Spleen (tissue), 11 donors: ENCODE results near the gene GOSR1. TPM values are rescaled to one million over a fixed set of nuclear protein-coding genes. Genes with fewer than 3 reads are reported as not detected.
"Not testable (repeated sequence)": the region's sequence is repeated elsewhere in the genome, so short reads cannot be mapped to it uniquely, and the experiment has no call there.

ENCODE experiments used
- DNase-seq: peaks from one replicate; pipeline ENCODE4 v3.0.0-alpha.2; 2020
- H3K27ac ChIP-seq, 8 donors: fragments of 200-600 bp; sonication (generic) in 7 of 8; 1 replicate in 4 of 8; 2 replicates in 4 of 8; pipeline versions ENCODE4 v1.5.0 to v1.8.0; 2016 to 2021; ENCODE audit warnings: inconsistent platforms in 4 of 8, mild to moderate bottlenecking in 4 of 8, moderate library complexity in 1 of 8
- H3K27me3 ChIP-seq, 7 donors: fragments of 200-600 bp; sonication (generic) in 6 of 7; replicated peaks in 1 of 7; 1 replicate in 4 of 7; 2 replicates in 3 of 7; pipeline versions ENCODE4 v1.5.0 to v1.8.0; 2016 to 2021; ENCODE audit warnings: inconsistent platforms in 3 of 7, mild to moderate bottlenecking in 1 of 7
- H3K36me3 ChIP-seq, 6 donors: fragments of 200-600 bp; sonication (generic) in 5 of 6; 1 replicate in 4 of 6; 2 replicates in 2 of 6; pipeline versions ENCODE4 v1.5.0 to v1.8.0; 2016 to 2021; ENCODE audit warnings: inconsistent platforms in 2 of 6
- H3K4me1 ChIP-seq, 6 donors: fragments of 200-600 bp; sonication (generic) in 5 of 6; 1 replicate in 3 of 6; 2 replicates in 3 of 6; pipeline versions ENCODE4 v1.5.0 to v1.8.0; 2016 to 2021; ENCODE audit warnings: inconsistent platforms in 3 of 6
- H3K4me3 ChIP-seq, 8 donors: fragments of 200-600 bp; sonication (generic) in 7 of 8; 1 replicate in 4 of 8; 2 replicates in 4 of 8; pipeline versions ENCODE4 v1.5.0 to v1.8.0; 2016 to 2021; ENCODE audit warnings: inconsistent platforms in 4 of 8, mild to moderate bottlenecking in 4 of 8, moderate library complexity in 2 of 8
- H3K9me3 ChIP-seq, 8 donors: fragments of 200-600 bp; sonication (generic) in 7 of 8; 1 replicate in 4 of 8; 2 replicates in 4 of 8; pipeline versions ENCODE4 v1.5.0 to v1.8.0; 2016 to 2021; ENCODE audit warnings: inconsistent platforms in 4 of 8
- CTCF ChIP-seq, 11 experiments: fragments of 200-600 bp in 7 of 11; fragments of 450-650 bp in 4 of 11; sonication (generic) in 4 of 11; IDR thresholded peaks in 8 of 11; conservative IDR thresholded peaks in 3 of 11; 1 replicate in 7 of 11; 2 replicates in 4 of 11; pipeline versions ENCODE4 v1.4.0 to v1.8.0; 2016 to 2021; ENCODE audit warnings: antibody characterized with exemption in 11 of 11, inconsistent platforms in 4 of 11, mild to moderate bottlenecking in 1 of 11
- POLR2A ChIP-seq, 3 donors: fragments of 450-650 bp; IDR thresholded peaks; one replicate each; pipeline ENCODE4 v1.5.1; 2017; ENCODE audit warnings: antibody characterized with exemption in 3 of 3, mild to moderate bottlenecking in 1 of 3
- POLR2AphosphoS5 ChIP-seq, 3 donors: sonication (generic); formaldehyde crosslinking; IDR thresholded peaks; one replicate each; pipeline ENCODE4 v1.5.1; 2017; ENCODE audit warnings: antibody characterized with exemption in 3 of 3
- WGBS, 5 donors: extraction: QIAGEN DNeasy Blood & Tissue Kit in 3 of 5; methylation state at CpG; one replicate each; pipeline versions ENCODE4 v1.1.5 to v1.1.7; 2013 to 2018; 5-methylcytosine and 5-hydroxymethylcytosine counted together
- intact Hi-C: fragments of 100-400 bp; cut with DNase I; formaldehyde crosslinking; loops from one replicate; pipeline ENCODE4 v1.15.0; 2023; ENCODE audit warnings: low total_unique reads
- polyA plus RNA-seq, 3 donors: library from polyadenylated mRNA; stranded (reverse); fragments of 200-250 nt; gene quantifications; one replicate each; pipeline ENCODE4 v1.2.1, GENCODE V29; 2013
- total RNA-seq, 7 donors: library from RNA; depleted of rRNA in 3 of 7; stranded (reverse); fragments of >200 nt in 3 of 7; fragmentation: NEBNext Ultra II Directional in 4 of 7; extraction: Animal tissue kit (Norgen Biotek cat#: 25700) in 4 of 7; gene quantifications; one replicate each; pipeline versions ENCODE4 v1.1.0 to v1.2.1, GENCODE V29; 2016 to 2021
- donor health status: healthy with polysubstance abuse.
- donor health status: DM: no; HTN: no; CAD: no; lungs with moderate emphysema.
- donor health status: DM: no; HTN: no; CAD: no.
- donor health status: Bipolar disorder and iron deficiency.
- donor health status: healthy.
- donor health status: DM: no; HTN: no; CAD: no.
- donor health status: DM: yes; HTN: yes; CAD: no.

GOSR1 gene
- total and polyA plus RNA-seq, 10 donors: 10.8 to 56.6 (median 48.4) TPM

DNA sequence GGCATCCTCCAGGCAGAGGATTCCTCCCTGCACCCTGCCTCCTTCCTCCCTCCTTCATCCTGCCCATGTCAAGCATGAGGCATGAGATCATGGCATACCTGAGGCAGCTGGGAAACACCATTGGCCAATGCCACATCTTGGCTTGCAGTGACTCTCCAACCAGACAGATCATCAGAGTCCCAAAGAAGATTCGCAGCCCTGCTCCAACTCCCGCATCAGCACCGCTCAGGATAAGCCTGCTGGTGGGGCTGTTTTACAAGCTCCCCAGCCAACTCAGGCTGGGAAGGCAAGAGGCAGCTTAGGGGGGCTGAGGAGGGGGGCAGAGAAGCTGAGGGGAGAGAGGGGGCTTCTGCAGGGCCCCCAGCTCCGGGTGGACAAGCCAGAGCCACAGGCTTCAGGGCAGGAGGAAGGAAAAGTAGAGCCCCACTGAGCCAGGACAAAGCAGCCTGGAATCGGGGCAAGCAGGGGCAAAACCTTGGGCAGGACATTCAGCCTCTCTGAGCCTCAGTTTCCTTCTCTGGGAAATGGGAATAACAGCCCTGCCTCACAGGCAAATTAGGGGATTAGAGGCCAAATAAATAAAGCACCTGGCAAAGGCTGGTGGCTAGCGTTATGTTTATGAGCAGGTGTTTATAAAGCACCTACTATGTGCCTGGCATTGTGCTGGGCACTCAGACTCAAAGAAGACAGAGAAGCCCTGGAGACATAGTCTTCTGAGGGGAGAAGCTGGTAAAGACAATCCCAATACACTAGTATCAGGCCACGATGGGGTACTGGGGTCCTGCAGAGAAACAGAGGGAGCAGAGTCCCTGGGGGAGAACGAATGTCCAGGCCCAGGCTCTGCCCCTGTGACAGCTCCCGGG lies 88.1 kb downstream of the GOSR1 start:
- Histone ChIP-seq H3K4me1 (no peaks in the 10 kb centered on the region), H3K27ac (no peak overlapping the region), H3K27me3 (no peaks in the 10 kb centered on the region), H3K9me3 (no peaks in the 10 kb centered on the region), H3K36me3 (no peaks in the 10 kb centered on the region), H3K4me3 (no peak overlapping the region)
- TF ChIP-seq POLR2A (IDR thresholded peaks at IDR 0.05): no peak
- TF ChIP-seq CTCF (IDR thresholded peaks at IDR 0.05 in 8 of 11, conservative IDR thresholded peaks at IDR 0.05 in 3 of 11): no peak
- no peak for TF ChIP-seq POLR2AphosphoS5 (IDR thresholded peaks at IDR 0.05)
- DNase-seq: no peak
- 72 to 83% (median 75%) methylated on average over 9 of the region's 9 CpGs for WGBS, 5 donors
- intact Hi-C loops: no loop called here

DNA sequence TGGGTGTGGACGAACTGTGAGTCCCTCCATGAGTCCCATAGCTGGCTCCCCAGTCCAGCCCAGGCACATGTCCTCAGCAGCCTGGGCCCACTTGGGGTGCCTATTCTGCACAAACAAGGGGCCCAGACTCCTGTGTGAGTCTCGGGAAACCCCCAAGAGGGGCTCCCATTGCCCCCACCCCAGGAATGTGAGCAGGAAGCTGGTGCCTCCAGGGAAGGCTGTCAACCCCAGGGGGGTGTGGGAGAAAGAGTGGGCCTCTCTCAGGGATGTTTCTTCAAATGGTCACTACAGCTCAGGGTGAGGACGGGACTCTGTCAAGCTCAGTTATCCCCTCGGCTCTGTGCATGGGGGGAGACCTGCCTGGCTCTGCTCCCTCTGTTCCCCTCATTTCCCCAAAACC lies 88.9 kb downstream of the GOSR1 start:
- H3K9me3 ChIP-seq, H3K36me3 ChIP-seq, H3K27me3 ChIP-seq, DNase-seq, H3K4me3 ChIP-seq, H3K4me1 ChIP-seq, H3K27ac ChIP-seq, intact Hi-C loops: not testable (repeated sequence)
- 43 to 90% (median 87%) methylated on average over 2 to 4 of the region's 4 CpGs for WGBS, 5 donors

DNA sequence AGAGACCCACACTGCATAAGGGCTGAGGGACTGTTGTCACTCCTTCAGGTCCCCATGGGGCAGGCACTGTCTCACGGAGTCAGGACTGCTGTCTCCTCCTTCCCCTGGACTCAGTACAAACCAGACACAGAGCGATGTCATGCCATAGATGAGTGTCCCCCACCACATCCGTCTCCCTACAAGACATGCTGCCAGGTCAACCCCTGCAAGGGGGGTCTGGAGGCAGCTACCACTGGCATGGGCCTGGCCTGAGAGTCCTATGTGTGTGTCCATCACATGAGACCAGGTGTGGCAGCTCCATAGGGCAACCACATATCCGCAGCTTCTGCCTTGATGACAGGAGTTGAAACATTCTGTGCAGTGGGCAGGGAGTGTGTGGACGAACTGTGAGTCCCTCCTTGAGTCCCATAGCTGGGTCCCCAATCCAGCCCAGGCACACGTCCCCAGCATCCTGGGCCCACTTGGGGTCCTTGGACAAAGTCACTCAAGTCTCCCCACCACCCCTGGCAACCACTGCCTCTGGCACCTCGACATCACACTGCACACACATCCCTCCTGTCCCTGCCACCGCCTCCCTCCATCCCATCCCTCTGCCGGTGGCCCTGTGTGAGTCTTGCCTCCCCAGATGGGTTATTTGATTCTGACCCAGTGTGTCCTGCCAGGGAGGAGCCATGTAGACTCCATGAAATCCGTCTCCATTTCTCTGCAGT lies 89.5 kb downstream of the GOSR1 start:
- H3K36me3 ChIP-seq, H3K27ac ChIP-seq, H3K27me3 ChIP-seq, H3K4me3 ChIP-seq, H3K4me1 ChIP-seq, intact Hi-C loops, DNase-seq, H3K9me3 ChIP-seq: not testable (repeated sequence)
- 78 to 96% (median 85%) methylated on average over 9 to 10 of the region's 10 CpGs for WGBS, 5 donors

DNA sequence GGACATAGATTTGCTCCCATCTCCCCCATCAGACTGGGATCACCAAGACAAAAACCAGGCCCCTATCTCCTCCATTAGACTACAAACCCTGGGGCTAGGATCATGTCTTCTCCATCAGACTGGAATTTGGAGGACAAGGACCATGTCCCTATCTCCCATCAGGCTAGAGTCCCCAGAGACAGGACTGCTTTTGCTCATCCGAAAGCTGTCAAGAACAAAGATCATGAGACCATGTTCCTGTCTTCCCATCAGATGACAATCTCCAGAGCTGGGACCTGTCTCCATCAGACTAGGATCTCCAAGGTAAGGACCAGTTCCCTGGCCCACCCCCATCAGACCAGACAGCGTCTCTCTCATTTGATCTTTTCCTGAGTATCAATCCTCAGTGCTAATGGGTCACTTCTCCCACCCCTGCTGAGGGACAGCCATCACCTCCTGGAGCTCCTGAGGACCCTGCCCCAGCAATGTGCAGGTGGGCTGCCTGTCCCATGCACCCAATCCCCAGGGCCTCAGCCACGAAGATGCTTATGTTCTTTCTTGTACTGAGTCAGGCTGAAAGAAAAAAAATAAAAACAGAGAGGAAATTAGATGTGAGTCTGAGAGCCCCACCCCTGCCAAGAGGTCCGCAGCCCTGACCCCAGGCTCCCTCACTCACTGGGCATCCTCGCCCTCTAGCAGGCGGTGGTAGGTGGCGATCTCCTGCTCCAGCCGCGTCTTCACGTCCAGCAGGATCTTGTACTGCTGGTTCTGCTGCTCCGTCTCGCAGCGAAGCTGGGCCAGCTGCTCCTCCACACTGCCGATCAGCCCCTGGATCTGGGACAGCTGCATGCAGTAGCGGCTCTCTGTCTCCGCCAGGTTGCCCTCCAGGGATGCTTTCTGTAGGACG lies 90.3 kb downstream of the GOSR1 start:
- Histone ChIP-seq H3K9me3 (no peaks in the 10 kb centered on the region), H3K27me3 (no peaks in the 10 kb centered on the region), H3K27ac (no peak overlapping the region), H3K4me3 (no peak overlapping the region), H3K36me3 (no peaks in the 10 kb centered on the region), H3K4me1 (no peaks in the 10 kb centered on the region)
- TF ChIP-seq POLR2A (IDR thresholded peaks at IDR 0.05): no peak
- no peak for TF ChIP-seq CTCF (IDR thresholded peaks at IDR 0.05 in 8 of 11, conservative IDR thresholded peaks at IDR 0.05 in 3 of 11)
- no peak for TF ChIP-seq POLR2AphosphoS5 (IDR thresholded peaks at IDR 0.05)
- DNase-seq: no peak
- intact Hi-C loops: no loop called here
- WGBS, 5 donors: 73 to 86% (median 85%) methylated on average over 14 to 17 of the region's 17 CpGs

DNA sequence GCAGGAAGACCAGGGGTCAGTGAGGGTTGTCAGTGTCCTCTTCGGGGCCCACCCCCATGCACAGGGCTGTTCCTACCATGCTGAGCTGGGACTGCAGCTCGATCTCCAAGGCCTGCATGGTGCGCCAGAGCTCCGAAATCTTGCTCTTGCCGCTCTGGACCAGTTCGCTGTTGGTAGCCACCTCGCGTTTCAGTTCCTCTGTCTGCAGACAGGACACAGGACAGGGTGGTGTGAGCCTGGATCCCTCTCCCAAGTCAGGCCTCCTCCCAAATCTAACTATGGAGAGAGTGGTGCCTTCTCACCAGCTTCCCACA lies 90.9 kb downstream of the GOSR1 start:
- intact Hi-C loops: no loop called here
- Histone ChIP-seq H3K36me3 (no peaks in the 10 kb centered on the region), H3K9me3 (no peaks in the 10 kb centered on the region), H3K4me1 (no peaks in the 10 kb centered on the region), H3K4me3 (no peak overlapping the region), H3K27me3 (no peaks in the 10 kb centered on the region), H3K27ac (no peak overlapping the region)
- TF ChIP-seq POLR2A (IDR thresholded peaks at IDR 0.05) (no peak), POLR2AphosphoS5 (IDR thresholded peaks at IDR 0.05) (no peak), CTCF (IDR thresholded peaks at IDR 0.05 in 8 of 11, conservative IDR thresholded peaks at IDR 0.05 in 3 of 11) (no peak)
- no peak for DNase-seq
- 82 to 93% (median 89%) methylated on average over 6 to 8 of the region's 8 CpGs for WGBS, 5 donors

GRCh38 chr17:30569531-30570175 lies 92.4 kb downstream of the GOSR1 start:
- H3K27ac ChIP-seq, DNase-seq, H3K4me1 ChIP-seq, H3K9me3 ChIP-seq, H3K27me3 ChIP-seq, H3K36me3 ChIP-seq, intact Hi-C loops, H3K4me3 ChIP-seq: not testable (repeated sequence)
- 72 to 90% (median 82%) methylated on average over 8 to 12 of the region's 12 CpGs for WGBS, 5 donors
